ENCODE results near the gene CLMP. TPM values are rescaled to one million over a fixed set of nuclear protein-coding genes. Genes with fewer than 3 reads are reported as not detected.
"Not testable (repeated sequence)": the region's sequence is repeated elsewhere in the genome, so short reads cannot be mapped to it uniquely, and the experiment has no call there.

CLMP gene
- polyA plus RNA-seq, 3 donors: 0.33 TPM; not detected in 2

DNA sequence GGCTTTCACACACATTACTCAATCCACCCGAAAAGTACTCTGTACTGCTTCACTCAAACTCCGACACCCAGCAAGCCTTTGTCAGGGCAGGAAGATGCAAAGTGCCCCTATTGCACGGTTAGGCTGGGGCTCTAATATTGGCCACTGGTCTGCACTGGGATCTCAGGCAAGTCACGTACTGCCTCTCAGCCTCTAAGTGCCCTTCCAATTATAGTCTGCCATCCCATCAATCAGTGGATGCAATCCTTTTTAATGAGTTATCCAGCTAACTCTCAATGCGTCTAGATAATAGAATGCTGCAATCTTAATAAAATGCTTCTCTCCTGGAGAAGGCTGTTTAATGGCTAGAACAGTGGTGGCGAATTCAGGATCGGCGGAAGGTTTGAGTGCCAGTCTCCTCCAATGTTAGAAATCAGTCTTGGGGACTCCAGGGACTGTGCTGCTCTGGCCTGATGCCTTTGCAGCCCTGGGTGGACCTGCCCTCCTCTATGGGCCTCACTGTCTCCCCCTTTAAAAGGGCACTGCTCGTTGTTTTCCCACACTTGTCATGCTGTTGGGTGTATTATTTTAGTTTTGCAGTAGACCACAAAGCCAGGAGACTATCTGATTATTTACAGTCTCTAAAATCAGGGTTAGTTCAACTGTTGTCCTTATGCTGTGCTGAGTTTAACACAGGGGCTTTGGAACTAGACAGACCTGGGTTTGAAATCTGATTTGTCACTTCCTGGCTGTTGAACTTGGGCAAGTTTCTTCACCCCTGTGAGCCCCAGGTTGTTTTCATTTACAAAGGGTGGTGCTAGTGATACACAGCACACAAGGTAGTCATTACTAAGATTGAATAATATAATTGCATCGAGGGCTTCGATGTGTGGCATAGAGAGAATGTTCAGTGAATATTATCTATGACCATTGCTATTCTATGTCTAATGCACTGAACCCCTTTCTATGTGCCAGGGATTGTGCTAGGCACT lies 36.7 kb downstream of the CLMP start:
- no peak overlapping the region for H2AFZ ChIP-seq (ENCODE audit: insufficient read depth, low read depth, low read length, poor library complexity, severe bottlenecking)
- no peaks in the 10 kb centered on the region for H3K4me1 ChIP-seq (ENCODE audit: control insufficient read depth in 1 of 2, insufficient read depth in 2 of 2, low read length in 2 of 2)
- H3K27me3 ChIP-seq (ENCODE audit: control insufficient read depth in 2 of 2, insufficient read depth in 2 of 2, low read length in 2 of 2): no peaks in the 10 kb centered on the region
- no peak overlapping the region for H3K9ac ChIP-seq (ENCODE audit: insufficient read depth, low read length, poor library complexity, severe bottlenecking)
- H3K36me3 ChIP-seq (replicated peaks in 1 of 2; ENCODE audit: control insufficient read depth in 1 of 2, insufficient read depth in 2 of 2, low read length in 2 of 2): no peaks in the 10 kb centered on the region
- 93% methylated on average over 6 of the region's 11 CpGs for WGBS (ENCODE audit: insufficient coverage)
- Mint-ChIP-seq H3K4me3 (no peak overlapping the region), H3K4me1 (no peaks in the 10 kb centered on the region), H3K27me3 (ENCODE audit: low read depth in 3 of 3) (peaks cover 0 to 10% (median 0%) of the 10 kb centered on the region in 3 donors), H3K36me3 (no peaks in the 10 kb centered on the region), H3K9me3 (peaks cover 0 to 11% (median 3%) of the 10 kb centered on the region in 7 donors), H3K27ac (no peak overlapping the region)
- H4K20me1 ChIP-seq (ENCODE audit: insufficient read depth, low read length): no peaks in the 10 kb centered on the region
- no peak overlapping the region for H3K4me3 ChIP-seq (replicated peaks in 1 of 3; ENCODE audit: low read depth in 2 of 3, low read length in 3 of 3)
- no peak overlapping the region for H3K4me2 ChIP-seq (replicated peaks; ENCODE audit: extremely low read depth, low read length, poor library complexity, severe bottlenecking)
- DNase-seq: no peak
- H3K27ac ChIP-seq (ENCODE audit: low read depth in 1 of 2, low read length in 2 of 2): no peak overlapping the region
- TF ChIP-seq, protein P1, sequence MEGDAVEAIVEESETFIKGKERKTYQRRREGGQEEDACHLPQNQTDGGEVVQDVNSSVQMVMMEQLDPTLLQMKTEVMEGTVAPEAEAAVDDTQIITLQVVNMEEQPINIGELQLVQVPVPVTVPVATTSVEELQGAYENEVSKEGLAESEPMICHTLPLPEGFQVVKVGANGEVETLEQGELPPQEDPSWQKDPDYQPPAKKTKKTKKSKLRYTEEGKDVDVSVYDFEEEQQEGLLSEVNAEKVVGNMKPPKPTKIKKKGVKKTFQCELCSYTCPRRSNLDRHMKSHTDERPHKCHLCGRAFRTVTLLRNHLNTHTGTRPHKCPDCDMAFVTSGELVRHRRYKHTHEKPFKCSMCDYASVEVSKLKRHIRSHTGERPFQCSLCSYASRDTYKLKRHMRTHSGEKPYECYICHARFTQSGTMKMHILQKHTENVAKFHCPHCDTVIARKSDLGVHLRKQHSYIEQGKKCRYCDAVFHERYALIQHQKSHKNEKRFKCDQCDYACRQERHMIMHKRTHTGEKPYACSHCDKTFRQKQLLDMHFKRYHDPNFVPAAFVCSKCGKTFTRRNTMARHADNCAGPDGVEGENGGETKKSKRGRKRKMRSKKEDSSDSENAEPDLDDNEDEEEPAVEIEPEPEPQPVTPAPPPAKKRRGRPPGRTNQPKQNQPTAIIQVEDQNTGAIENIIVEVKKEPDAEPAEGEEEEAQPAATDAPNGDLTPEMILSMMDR (IDR thresholded peaks at IDR 0.05): no peak
- intact Hi-C loops (cut with micrococcal nuclease): no loop called here
- H3K79me2 ChIP-seq (ENCODE audit: insufficient read depth, low read length): no peaks in the 10 kb centered on the region
- peaks cover 0 to 6% of the 10 kb centered on the region in 2 donors for H3K9me3 ChIP-seq (replicated peaks in 1 of 2; ENCODE audit: control insufficient read depth in 1 of 2, insufficient read depth in 1 of 2, low read length in 2 of 2)

DNA sequence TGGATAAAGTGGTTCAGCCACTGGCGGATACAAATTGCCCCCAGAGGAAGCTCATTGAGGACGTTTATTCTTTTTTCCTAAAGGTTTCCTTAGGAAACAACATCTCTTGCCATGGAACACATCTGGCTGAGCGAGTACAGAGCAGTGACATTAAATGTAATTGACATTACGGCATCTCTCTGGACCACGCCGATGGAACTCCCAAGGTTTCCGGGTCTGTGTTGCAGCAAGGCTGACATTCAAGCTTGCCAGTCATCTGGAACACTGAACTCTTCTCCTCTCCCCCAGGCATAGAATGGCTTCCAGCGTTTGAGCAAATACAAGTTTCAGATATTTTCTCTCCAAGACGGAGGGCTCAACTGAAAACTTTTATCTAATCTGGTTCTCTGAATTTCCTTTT lies 42.1 kb downstream of the CLMP start:
- Histone ChIP-seq H3K27ac (ENCODE audit: low read depth in 1 of 2, low read length in 2 of 2) (no peak overlapping the region), H3K4me2 (replicated peaks; ENCODE audit: extremely low read depth, low read length, poor library complexity, severe bottlenecking) (no peak overlapping the region), H3K9me3 (replicated peaks in 1 of 2; ENCODE audit: control insufficient read depth in 1 of 2, insufficient read depth in 1 of 2, low read length in 2 of 2) (peaks cover 0 to 6% of the 10 kb centered on the region in 2 donors), H3K4me1 (ENCODE audit: control insufficient read depth in 1 of 2, insufficient read depth in 2 of 2, low read length in 2 of 2) (no peaks in the 10 kb centered on the region), H3K9ac (ENCODE audit: insufficient read depth, low read length, poor library complexity, severe bottlenecking) (no peak overlapping the region), H3K4me3 (replicated peaks in 1 of 3; ENCODE audit: low read depth in 2 of 3, low read length in 3 of 3) (no peak overlapping the region), H3K36me3 (replicated peaks in 1 of 2; ENCODE audit: control insufficient read depth in 1 of 2, insufficient read depth in 2 of 2, low read length in 2 of 2) (no peaks in the 10 kb centered on the region), H3K79me2 (ENCODE audit: insufficient read depth, low read length) (no peaks in the 10 kb centered on the region), H2AFZ (ENCODE audit: insufficient read depth, low read depth, low read length, poor library complexity, severe bottlenecking) (no peak overlapping the region), H3K27me3 (ENCODE audit: control insufficient read depth in 2 of 2, insufficient read depth in 2 of 2, low read length in 2 of 2) (no peaks in the 10 kb centered on the region), H4K20me1 (ENCODE audit: insufficient read depth, low read length) (no peaks in the 10 kb centered on the region)
- 72% methylated on average over 9 of the region's 9 CpGs for WGBS (ENCODE audit: insufficient coverage)
- no peak overlapping the region for H3K27ac Mint-ChIP-seq
- H3K4me1 Mint-ChIP-seq: no peaks in the 10 kb centered on the region
- no peak for DNase-seq
- TF ChIP-seq, protein P1 (IDR thresholded peaks at IDR 0.05): no peak
- peaks cover 0 to 6% (median 0%) of the 10 kb centered on the region in 3 donors for H3K27me3 Mint-ChIP-seq (ENCODE audit: low read depth in 3 of 3)
- H3K36me3 Mint-ChIP-seq: no peaks in the 10 kb centered on the region
- H3K4me3 Mint-ChIP-seq: no peak overlapping the region
- H3K9me3 Mint-ChIP-seq: peaks cover 0 to 14% (median 3%) of the 10 kb centered on the region in 7 donors
- intact Hi-C loops (cut with micrococcal nuclease): no loop called here

DNA sequence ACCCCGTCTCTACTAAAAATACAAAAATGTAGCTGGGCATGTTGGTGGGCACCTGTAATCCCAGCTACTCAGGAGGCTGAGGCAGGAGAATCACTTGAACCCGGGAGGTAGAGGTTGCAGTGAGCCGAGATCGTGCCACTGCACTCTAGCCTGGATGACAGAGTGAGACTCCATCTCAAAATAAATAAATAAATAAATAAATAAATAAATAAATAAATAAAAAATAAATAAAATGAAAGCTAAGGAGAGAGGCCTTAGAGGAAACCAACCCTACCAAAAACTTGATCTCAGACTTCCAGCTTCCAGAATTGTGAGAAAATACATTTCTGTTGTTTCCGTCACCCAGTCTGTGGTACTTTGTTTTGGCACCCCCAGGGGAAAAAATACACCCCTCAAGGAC lies 42.7 kb downstream of the CLMP start:
- H3K27ac Mint-ChIP-seq; H3K4me3 Mint-ChIP-seq; H3K36me3 ChIP-seq (replicated peaks in 1 of 2; ENCODE audit: control insufficient read depth in 1 of 2, insufficient read depth in 2 of 2, low read length in 2 of 2); intact Hi-C loops (cut with micrococcal nuclease); H3K4me3 ChIP-seq (replicated peaks in 1 of 3; ENCODE audit: low read depth in 2 of 3, low read length in 3 of 3); H3K4me1 ChIP-seq (ENCODE audit: control insufficient read depth in 1 of 2, insufficient read depth in 2 of 2, low read length in 2 of 2); H3K27me3 ChIP-seq (ENCODE audit: control insufficient read depth in 2 of 2, insufficient read depth in 2 of 2, low read length in 2 of 2); H3K4me1 Mint-ChIP-seq; H3K27me3 Mint-ChIP-seq (ENCODE audit: low read depth in 3 of 3); H3K27ac ChIP-seq (ENCODE audit: low read depth in 1 of 2, low read length in 2 of 2); H3K36me3 Mint-ChIP-seq; H2AFZ ChIP-seq (ENCODE audit: insufficient read depth, low read depth, low read length, poor library complexity, severe bottlenecking); DNase-seq; H3K9ac ChIP-seq (ENCODE audit: insufficient read depth, low read length, poor library complexity, severe bottlenecking); H4K20me1 ChIP-seq (ENCODE audit: insufficient read depth, low read length); H3K4me2 ChIP-seq (replicated peaks; ENCODE audit: extremely low read depth, low read length, poor library complexity, severe bottlenecking); H3K9me3 ChIP-seq (replicated peaks in 1 of 2; ENCODE audit: control insufficient read depth in 1 of 2, insufficient read depth in 1 of 2, low read length in 2 of 2); H3K79me2 ChIP-seq (ENCODE audit: insufficient read depth, low read length): not testable (repeated sequence)
- H3K9me3 Mint-ChIP-seq: peaks cover 0 to 14% (median 3%) of the 10 kb centered on the region in 7 donors
- WGBS (ENCODE audit: insufficient coverage): no CpG with 5 or more reads among the region's 5 CpGs
